Neuronal stem cell (in vitro differentiated cells): ENCODE measurements around the gene PDC.
"Not testable (repeated sequence)": the region's sequence is repeated elsewhere in the genome, so short reads cannot be mapped to it uniquely, and the experiment has no call there.

Experiments
- DNase-seq: peaks from one replicate; pipeline ENCODE4 v3.0.0-alpha.2; 2013; ENCODE audit warnings: low spot score
- H2AFZ ChIP-seq: one replicate; pipeline ENCODE4 v1.6.1; 2013; ENCODE audit warnings: mild to moderate bottlenecking, low read length, inconsistent platforms
- H2AK5ac ChIP-seq: 2 replicates; pipeline ENCODE4 v1.6.1; 2013; ENCODE audit warnings: low read depth, mild to moderate bottlenecking, inconsistent platforms, low read length, moderate library complexity, mixed read lengths
- H2BK120ac ChIP-seq: 2 replicates; pipeline ENCODE4 v1.6.1; 2013; ENCODE audit warnings: low read depth, mild to moderate bottlenecking, inconsistent platforms, low read length, moderate library complexity, mixed read lengths
- H2BK12ac ChIP-seq: one replicate; pipeline ENCODE4 v1.6.1; 2013; ENCODE audit warnings: low read length, inconsistent platforms
- H2BK15ac ChIP-seq: 2 replicates; pipeline ENCODE4 v1.6.1; 2013; ENCODE audit warnings: mild to moderate bottlenecking, low read length, inconsistent platforms, mixed read lengths
- H2BK5ac ChIP-seq: one replicate; pipeline ENCODE4 v1.6.1; 2013; ENCODE audit warnings: inconsistent platforms, mild to moderate bottlenecking, low read length, moderate library complexity
- H3K14ac ChIP-seq: one replicate; pipeline ENCODE4 v1.6.1; 2013; ENCODE audit warnings: low read length, inconsistent platforms
- H3K18ac ChIP-seq: 2 replicates; pipeline ENCODE4 v1.6.1; 2013; ENCODE audit warnings: low read length, inconsistent platforms
- H3K23ac ChIP-seq: 2 replicates; pipeline ENCODE4 v1.6.1; 2013; ENCODE audit warnings: low read depth, mild to moderate bottlenecking, mixed read lengths, low read length, inconsistent platforms; ENCODE audit not compliant: poor library complexity
- H3K27ac ChIP-seq: replicated peaks from 3 replicates; pipeline ENCODE4 v1.5.1; 2013; ENCODE audit warnings: low read length, inconsistent platforms
- H3K27me3 ChIP-seq, 3 experiments: 2 replicates each; pipeline ENCODE4 v1.6.1; 2013; ENCODE audit warnings: low read length in 3 of 3, mild to moderate bottlenecking in 2 of 3, inconsistent platforms in 1 of 3, low read depth in 1 of 3, mixed read lengths in 1 of 3, moderate library complexity in 1 of 3; ENCODE audit not compliant: control insufficient read depth in 3 of 3, insufficient read depth in 3 of 3
- H3K36me3 ChIP-seq, 2 donors: replicated peaks in 1 of 2; 2 replicates each; pipeline ENCODE4 v1.6.1; 2013; ENCODE audit warnings: low read length in 2 of 2; ENCODE audit not compliant: control insufficient read depth in 2 of 2, insufficient read depth in 2 of 2
- H3K4ac ChIP-seq: 2 replicates; pipeline ENCODE4 v1.6.1; 2013; ENCODE audit warnings: inconsistent platforms, mild to moderate bottlenecking, low read length, moderate library complexity
- H3K4me1 ChIP-seq, 2 donors: 1 replicate in 1 of 2; 2 replicates in 1 of 2; pipeline ENCODE4 v1.6.1; 2013; ENCODE audit warnings: low read length in 2 of 2, low read depth in 1 of 2; ENCODE audit not compliant: control insufficient read depth in 2 of 2, insufficient read depth in 1 of 2
- H3K4me2 ChIP-seq: one replicate; pipeline ENCODE4 v1.6.1; 2013; ENCODE audit warnings: mild to moderate bottlenecking, low read length, inconsistent platforms; ENCODE audit not compliant: insufficient read depth, poor library complexity, severe bottlenecking
- H3K4me3 ChIP-seq, 2 donors: 2 replicates each; pipeline ENCODE4 v1.5.1; 2013; ENCODE audit warnings: low read length in 2 of 2, mild to moderate bottlenecking in 2 of 2, inconsistent platforms in 1 of 2, moderate library complexity in 1 of 2
- H3K79me1 ChIP-seq: one replicate; pipeline ENCODE4 v1.6.1; 2013; ENCODE audit warnings: low read depth, mild to moderate bottlenecking, inconsistent platforms, low read length, moderate library complexity
- H3K9ac ChIP-seq: one replicate; pipeline ENCODE4 v1.6.1; 2013; ENCODE audit warnings: mild to moderate bottlenecking, low read depth, low read length, inconsistent platforms; ENCODE audit not compliant: poor library complexity
- H3K9me3 ChIP-seq, 2 donors: replicated peaks in 1 of 2; 2 replicates each; pipeline versions ENCODE3 to v1.6.1; 2013; ENCODE audit warnings: low read length in 2 of 2, mild to moderate bottlenecking in 2 of 2, inconsistent platforms in 1 of 2, low read depth in 1 of 2, mixed read lengths in 1 of 2, moderate library complexity in 1 of 2; ENCODE audit not compliant: control insufficient read depth in 2 of 2, insufficient read depth in 1 of 2
- H4K8ac ChIP-seq: one replicate; pipeline ENCODE4 v1.6.1; 2013; ENCODE audit warnings: low read depth, mild to moderate bottlenecking, inconsistent platforms, low read length, moderate library complexity
- H4K91ac ChIP-seq: one replicate; pipeline ENCODE4 v1.6.1; 2013; ENCODE audit warnings: low read length, low read depth, mild to moderate bottlenecking, inconsistent platforms; ENCODE audit not compliant: poor library complexity
- WGBS, 2 donors: extraction: QIAGEN DNeasy Blood & Tissue Kit; methylation state at CpG; one replicate each; pipeline ENCODE4 v1.1.7; 2013; ENCODE audit warnings: missing lambda C conversion rate in 2 of 2, mixed read lengths in 1 of 2; ENCODE audit not compliant: insufficient read length in 2 of 2, insufficient replicate concordance in 1 of 2; ENCODE audit errors: extremely low coverage in 2 of 2; 5-methylcytosine and 5-hydroxymethylcytosine counted together

The PDC gene

GRCh38 chr1:186403632-186404031, 57.3 kb downstream of the PDC start:
- no peak overlapping the region for H3K4me3 ChIP-seq
- no peak overlapping the region for H2BK120ac ChIP-seq
- H3K79me1 ChIP-seq, result no peaks in the 10 kb centered on the region
- no peaks in the 10 kb centered on the region for H3K9me3 ChIP-seq
- H3K18ac ChIP-seq, result no peak overlapping the region
- H3K4me1 ChIP-seq, result no peaks in the 10 kb centered on the region
- H2BK5ac ChIP-seq, result no peak overlapping the region
- H3K4ac ChIP-seq, result no peak overlapping the region
- H4K8ac ChIP-seq, result no peak overlapping the region
- H2BK15ac ChIP-seq, result no peak overlapping the region
- H3K23ac ChIP-seq, result no peak overlapping the region
- no peak for DNase-seq
- H2AK5ac ChIP-seq, result no peak overlapping the region
- H3K27ac ChIP-seq, result no peak overlapping the region
- H2AFZ ChIP-seq, result no peak overlapping the region
- H3K9ac ChIP-seq, result no peak overlapping the region
- no peak overlapping the region for H4K91ac ChIP-seq
- H3K27me3 ChIP-seq, result no peaks in the 10 kb centered on the region
- peaks cover 5 to 82% of the 10 kb centered on the region in 2 donors for H3K36me3 ChIP-seq
- H3K14ac ChIP-seq, result no peak overlapping the region
- no peak overlapping the region for H3K4me2 ChIP-seq
- H2BK12ac ChIP-seq, result no peak overlapping the region

- not testable (repeated sequence) for H4K8ac ChIP-seq, H3K27ac ChIP-seq, H3K4me2 ChIP-seq, H3K18ac ChIP-seq, H2BK120ac ChIP-seq, H3K79me1 ChIP-seq, H3K27me3 ChIP-seq, H3K4me1 ChIP-seq, H2BK15ac ChIP-seq, H2BK5ac ChIP-seq, H3K4me3 ChIP-seq, H3K9ac ChIP-seq, H3K23ac ChIP-seq, H2AFZ ChIP-seq, H2BK12ac ChIP-seq, H4K91ac ChIP-seq, H3K14ac ChIP-seq, H3K9me3 ChIP-seq, H3K4ac ChIP-seq, DNase-seq, H2AK5ac ChIP-seq
- no CpG with 5 or more reads among the region's 2 CpGs for WGBS, 2 donors
- H3K36me3 ChIP-seq, result peaks cover 5 to 81% of the 10 kb centered on the region in 2 donors
These were observed 59.5 kb downstream of the PDC start for GRCh38 chr1:186401446-186401845.
